ENCODE results near the gene PDX1. TPM values are rescaled to one million over a fixed set of nuclear protein-coding genes. Genes with fewer than 3 reads are reported as not detected.

Gene PDX1
- total RNA-seq, 3 donors from 2014 or later (not counting 1 experiment from before 2014, with no cell fraction given) = not detected

DNA sequence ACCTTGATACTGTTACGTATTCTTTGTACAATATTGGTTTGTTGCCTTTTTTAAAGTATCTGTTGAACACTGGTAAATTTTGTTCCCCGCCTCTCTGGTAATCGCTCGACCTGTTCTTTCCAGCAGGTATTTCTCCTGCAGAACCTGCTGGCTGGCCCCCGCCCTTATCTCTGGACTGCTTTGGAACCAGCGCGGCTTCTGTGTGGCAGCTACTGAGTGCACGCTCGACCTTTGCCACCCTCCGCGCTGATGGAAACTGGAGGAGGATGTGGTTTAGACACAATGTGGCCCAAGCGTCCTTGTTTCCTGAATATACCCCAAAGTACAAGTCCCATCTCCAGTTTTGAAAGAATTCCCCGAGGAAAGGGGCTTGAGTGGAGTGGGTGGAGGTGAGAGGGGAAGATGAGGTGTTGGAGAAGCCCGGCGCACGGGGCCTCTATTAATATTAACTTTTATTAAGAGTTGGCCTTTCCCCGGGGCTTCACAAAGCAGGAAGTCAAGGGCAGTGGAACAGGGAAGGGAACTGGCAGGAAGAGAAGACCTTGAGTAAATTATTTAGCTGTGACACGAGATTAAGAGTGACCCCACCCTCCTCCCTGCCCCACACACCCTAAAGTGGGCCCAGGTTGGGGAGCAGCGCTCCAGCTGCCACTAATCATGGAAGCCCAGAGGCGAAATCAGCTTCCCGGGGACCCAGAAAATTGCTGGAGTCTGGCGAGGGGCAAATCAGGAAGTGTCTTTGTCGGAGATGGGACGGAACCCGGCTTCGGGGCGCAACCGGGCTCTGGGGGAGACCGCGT is 33.3 kb downstream of the PDX1 start:
- TF ChIP-seq, protein P1, sequence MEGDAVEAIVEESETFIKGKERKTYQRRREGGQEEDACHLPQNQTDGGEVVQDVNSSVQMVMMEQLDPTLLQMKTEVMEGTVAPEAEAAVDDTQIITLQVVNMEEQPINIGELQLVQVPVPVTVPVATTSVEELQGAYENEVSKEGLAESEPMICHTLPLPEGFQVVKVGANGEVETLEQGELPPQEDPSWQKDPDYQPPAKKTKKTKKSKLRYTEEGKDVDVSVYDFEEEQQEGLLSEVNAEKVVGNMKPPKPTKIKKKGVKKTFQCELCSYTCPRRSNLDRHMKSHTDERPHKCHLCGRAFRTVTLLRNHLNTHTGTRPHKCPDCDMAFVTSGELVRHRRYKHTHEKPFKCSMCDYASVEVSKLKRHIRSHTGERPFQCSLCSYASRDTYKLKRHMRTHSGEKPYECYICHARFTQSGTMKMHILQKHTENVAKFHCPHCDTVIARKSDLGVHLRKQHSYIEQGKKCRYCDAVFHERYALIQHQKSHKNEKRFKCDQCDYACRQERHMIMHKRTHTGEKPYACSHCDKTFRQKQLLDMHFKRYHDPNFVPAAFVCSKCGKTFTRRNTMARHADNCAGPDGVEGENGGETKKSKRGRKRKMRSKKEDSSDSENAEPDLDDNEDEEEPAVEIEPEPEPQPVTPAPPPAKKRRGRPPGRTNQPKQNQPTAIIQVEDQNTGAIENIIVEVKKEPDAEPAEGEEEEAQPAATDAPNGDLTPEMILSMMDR (IDR thresholded peaks at IDR 0.05) = no peak
- H3K4me1 Mint-ChIP-seq = peaks cover 6 to 12% of the 10 kb centered on the region in 2 donors
- ATAC-seq (peak in 1 of 3 donors; percentile 6), DNase-seq (no peak)
- intact Hi-C loops (cut with micrococcal nuclease) = loop anchor here (10.0 kb wide), 1 partner anchor 578 kb away; no protein-coding TSS in a partner anchor
- Histone ChIP-seq H3K9me3 (ENCODE audit: control insufficient read depth, insufficient read depth, low read length) (no peaks in the 10 kb centered on the region), H3K27ac (ENCODE audit: low read length) (no peak overlapping the region), H3K27me3 (ENCODE audit: control insufficient read depth, insufficient read depth, low read length) (peaks cover 30% of the 10 kb centered on the region), H3K36me3 (ENCODE audit: control insufficient read depth, insufficient read depth, low read length) (no peaks in the 10 kb centered on the region), H3K4me1 (ENCODE audit: control insufficient read depth, insufficient read depth, low read length) (peaks cover 15% of the 10 kb centered on the region), H3K4me3 (ENCODE audit: low read length) (no peak overlapping the region)
- H3K4me3 Mint-ChIP-seq = peak overlapping the region; percentile 86
- no peaks in the 10 kb centered on the region for H3K36me3 Mint-ChIP-seq
- peaks cover 46 to 65% of the 10 kb centered on the region in 2 donors for H3K27me3 Mint-ChIP-seq (ENCODE audit: low read depth in 2 of 2)
- WGBS (ENCODE audit: insufficient coverage) = 10% methylated on average over 23 of the region's 30 CpGs
- H3K9me3 Mint-ChIP-seq = no peaks in the 10 kb centered on the region
- H3K27ac Mint-ChIP-seq = no peak overlapping the region

DNA sequence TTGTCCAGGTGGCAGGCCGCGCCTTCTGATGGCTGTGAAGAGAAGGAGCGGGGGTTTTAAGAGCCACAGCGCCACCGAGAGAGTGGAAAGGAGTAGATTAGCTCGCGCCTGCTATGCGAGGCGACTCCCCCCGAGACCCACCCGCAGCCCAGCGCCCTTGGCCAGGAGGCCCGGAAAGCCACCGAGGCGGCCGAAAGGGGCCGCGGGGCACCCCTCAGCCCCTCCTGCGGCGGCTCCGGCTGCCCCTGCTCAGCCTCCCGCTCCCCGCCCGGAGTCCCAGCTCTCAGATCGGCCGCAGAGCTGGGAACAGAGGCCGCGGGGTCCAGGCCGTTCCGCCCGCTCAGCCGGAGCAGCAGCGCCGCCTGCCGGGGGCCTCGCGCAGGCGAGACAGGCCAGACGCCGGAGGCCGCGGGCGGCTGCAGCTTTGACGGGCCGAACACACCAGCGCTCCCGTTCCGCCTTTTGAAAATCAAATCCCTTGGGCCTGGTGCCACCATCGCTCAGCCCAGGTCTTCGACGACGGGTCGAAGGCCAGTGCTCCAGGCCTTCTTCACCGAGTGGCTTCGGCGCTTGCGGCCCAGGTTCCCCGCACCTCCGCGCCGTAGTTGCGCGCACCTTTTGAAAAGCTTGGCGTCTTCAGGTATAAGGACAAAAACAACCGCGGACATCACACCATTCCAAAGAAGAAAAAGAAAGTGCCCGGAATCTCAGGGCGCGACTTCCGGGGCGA is 34.0 kb downstream of the PDX1 start:
- Mint-ChIP-seq H3K4me1 (peaks cover 6 to 12% of the 10 kb centered on the region in 2 donors), H3K9me3 (no peaks in the 10 kb centered on the region), H3K4me3 (peak overlapping the region; percentile 86), H3K36me3 (no peaks in the 10 kb centered on the region), H3K27ac (no peak overlapping the region), H3K27me3 (ENCODE audit: low read depth in 2 of 2) (peaks cover 47 to 71% of the 10 kb centered on the region in 2 donors)
- H3K27ac ChIP-seq (ENCODE audit: low read length) = no peak overlapping the region
- WGBS (ENCODE audit: insufficient coverage) = 3% methylated on average over 71 of the region's 71 CpGs
- H3K9me3 ChIP-seq (ENCODE audit: control insufficient read depth, insufficient read depth, low read length) = no peaks in the 10 kb centered on the region
- intact Hi-C loops (cut with micrococcal nuclease) = loop anchor here (10.0 kb wide), 1 partner anchor 579 kb away; no protein-coding TSS in a partner anchor
- ATAC-seq (peak; percentile 76 to 95 (median 80)), DNase-seq (peak; percentile 48 to 71)
- peaks cover 15% of the 10 kb centered on the region for H3K4me1 ChIP-seq (ENCODE audit: control insufficient read depth, insufficient read depth, low read length)
- no peaks in the 10 kb centered on the region for H3K36me3 ChIP-seq (ENCODE audit: control insufficient read depth, insufficient read depth, low read length)
- H3K4me3 ChIP-seq (ENCODE audit: low read length) = no peak overlapping the region
- TF ChIP-seq, protein P1 (IDR thresholded peaks at IDR 0.05) = peak; percentile 59
- H3K27me3 ChIP-seq (ENCODE audit: control insufficient read depth, insufficient read depth, low read length) = peaks cover 34% of the 10 kb centered on the region

DNA sequence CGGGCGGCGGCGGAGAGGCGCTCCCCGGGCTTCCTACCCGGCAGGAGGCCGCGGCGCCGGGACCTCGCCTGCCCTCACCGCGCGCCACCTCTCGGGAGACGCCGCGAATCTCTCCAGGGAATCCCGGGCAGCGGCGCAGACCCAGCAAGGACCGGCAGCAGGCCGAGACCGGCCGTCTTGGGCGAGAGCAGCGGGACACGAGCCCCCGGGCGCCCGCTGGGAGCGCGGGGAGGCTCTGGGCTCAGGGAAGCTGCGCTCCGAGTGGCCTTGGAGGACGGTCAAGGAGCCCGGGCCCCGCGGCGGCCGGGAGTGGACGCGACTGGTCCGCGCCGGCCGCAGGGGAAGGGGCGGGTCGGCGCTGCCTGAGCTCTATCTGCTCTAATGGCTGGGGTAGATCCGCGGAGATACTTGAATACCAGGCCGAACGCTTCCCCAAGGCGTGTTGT is 34.6 kb downstream of the PDX1 start:
- WGBS (ENCODE audit: insufficient coverage) = 6% methylated on average over 56 of the region's 56 CpGs
- Mint-ChIP-seq H3K36me3 (no peaks in the 10 kb centered on the region), H3K27me3 (ENCODE audit: low read depth in 2 of 2) (peaks cover 51 to 71% of the 10 kb centered on the region in 2 donors), H3K27ac (no peak overlapping the region), H3K4me3 (peak overlapping the region; percentile 81), H3K9me3 (no peaks in the 10 kb centered on the region), H3K4me1 (peaks cover 6 to 12% of the 10 kb centered on the region in 2 donors)
- TF ChIP-seq, protein P1 (IDR thresholded peaks at IDR 0.05) = no peak
- H3K27me3 ChIP-seq (ENCODE audit: control insufficient read depth, insufficient read depth, low read length) = peaks cover 36% of the 10 kb centered on the region
- H3K27ac ChIP-seq (ENCODE audit: low read length) = no peak overlapping the region
- H3K4me1 ChIP-seq (ENCODE audit: control insufficient read depth, insufficient read depth, low read length) = peaks cover 15% of the 10 kb centered on the region
- intact Hi-C loops (cut with micrococcal nuclease) = loop anchor here (10.0 kb wide), 1 partner anchor 580 kb away; no protein-coding TSS in a partner anchor
- ATAC-seq (peak in 1 of 3 donors; percentile 46), DNase-seq (no peak)
- H3K4me3 ChIP-seq (ENCODE audit: low read length) = no peak overlapping the region
- no peaks in the 10 kb centered on the region for H3K36me3 ChIP-seq (ENCODE audit: control insufficient read depth, insufficient read depth, low read length)
- H3K9me3 ChIP-seq (ENCODE audit: control insufficient read depth, insufficient read depth, low read length) = no peaks in the 10 kb centered on the region
